HG03342 (cell line): ENCODE measurements around the gene BCKDK.
"Not testable (repeated sequence)": the region's sequence is repeated elsewhere in the genome, so short reads cannot be mapped to it uniquely, and the experiment has no call there.

ENCODE experiments used
- ATAC-seq: cut with Tn5 transposase; IDR thresholded peaks from one replicate; pipeline ENCODE4 v1.9.1; 2021; ENCODE audit warnings: mild to moderate bottlenecking, moderate library complexity; ENCODE audit not compliant: unreplicated experiment

The BCKDK gene

GRCh38 chr16:31120129-31120528 is 11.9 kb downstream of the BCKDK start:
- no peak for ATAC-seq

GRCh38 chr16:31125844-31126243 is 17.7 kb downstream of the BCKDK start:
- no peak for ATAC-seq

GRCh38 chr16:31127182-31127581 is 19.0 kb downstream of the BCKDK start:
- no peak for ATAC-seq

DNA sequence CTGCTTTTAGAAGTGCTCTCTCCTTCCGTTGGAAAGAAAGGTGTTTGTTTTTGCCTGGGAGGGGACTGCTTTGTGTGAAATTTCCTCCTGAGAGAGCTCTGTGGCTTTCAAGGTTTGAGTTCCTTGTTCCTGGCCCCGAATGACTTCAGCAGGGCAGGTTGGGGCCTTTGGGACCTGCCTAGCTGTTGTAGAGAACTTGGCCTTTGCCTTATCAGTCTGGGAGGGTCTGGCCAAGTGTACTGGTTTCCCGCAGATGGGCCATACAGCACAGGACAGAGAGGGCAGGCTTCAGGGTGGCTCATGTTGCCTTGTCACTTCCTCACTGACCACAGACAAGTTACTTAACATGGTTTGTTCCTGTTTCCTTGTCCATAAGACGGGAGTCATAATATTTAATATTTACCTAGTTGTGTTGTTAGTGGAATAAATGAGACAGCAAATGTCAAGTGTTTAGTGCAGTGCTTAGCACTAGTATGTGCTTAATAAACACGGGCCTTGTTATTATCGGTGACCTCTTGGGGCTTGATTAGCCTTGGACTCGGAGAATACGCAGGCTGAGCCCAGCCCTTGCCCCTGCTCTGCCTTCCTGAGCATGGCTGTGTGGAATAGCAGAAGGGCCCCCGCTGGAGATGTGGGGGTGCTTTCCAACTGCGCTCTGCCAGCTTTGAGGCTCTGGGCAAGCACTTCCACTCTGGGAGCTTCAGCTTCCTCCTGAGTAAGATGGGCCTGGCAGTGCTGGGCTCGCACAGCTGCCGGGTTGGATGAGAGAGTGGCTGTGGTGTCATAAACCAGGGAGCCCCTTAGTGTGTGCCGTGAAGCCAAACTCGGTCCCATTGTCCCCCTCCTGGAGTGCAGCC is 20.8 kb downstream of the BCKDK start:
- ATAC-seq = no peak

DNA sequence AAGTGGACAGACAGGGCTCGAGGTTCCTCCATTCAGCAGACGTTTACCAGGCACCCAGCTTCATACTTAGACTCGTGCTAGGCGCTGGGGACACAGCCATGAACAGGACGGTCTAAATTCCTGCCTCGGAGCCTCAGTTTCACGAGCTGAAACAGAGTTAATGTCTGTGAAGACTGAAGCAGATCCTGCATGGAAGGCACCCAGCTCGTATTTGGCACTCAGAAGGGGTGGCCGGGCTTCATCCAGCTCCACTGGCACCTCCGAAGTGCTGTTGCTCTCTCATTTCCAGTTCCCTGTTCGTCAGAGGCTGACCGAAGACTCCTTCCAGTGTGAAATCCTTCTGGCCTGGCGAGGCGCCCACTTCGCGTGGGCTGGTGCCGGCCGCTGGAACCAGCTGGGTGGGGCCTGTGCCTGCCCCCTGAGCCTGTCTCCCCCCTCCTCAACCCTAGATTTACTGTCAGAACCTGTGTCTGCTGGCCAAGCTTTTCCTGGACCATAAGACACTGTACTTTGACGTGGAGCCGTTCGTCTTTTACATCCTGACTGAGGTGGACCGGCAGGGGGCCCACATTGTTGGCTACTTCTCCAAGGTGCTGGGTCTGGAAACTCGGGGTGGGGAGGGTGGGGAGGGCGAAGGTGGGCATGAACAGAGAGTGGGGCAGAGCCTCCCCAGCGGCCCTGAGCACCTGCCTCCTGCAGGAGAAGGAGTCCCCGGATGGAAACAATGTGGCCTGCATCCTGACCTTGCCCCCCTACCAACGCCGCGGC is 21.6 kb downstream of the BCKDK start:
- ATAC-seq = no peak

DNA sequence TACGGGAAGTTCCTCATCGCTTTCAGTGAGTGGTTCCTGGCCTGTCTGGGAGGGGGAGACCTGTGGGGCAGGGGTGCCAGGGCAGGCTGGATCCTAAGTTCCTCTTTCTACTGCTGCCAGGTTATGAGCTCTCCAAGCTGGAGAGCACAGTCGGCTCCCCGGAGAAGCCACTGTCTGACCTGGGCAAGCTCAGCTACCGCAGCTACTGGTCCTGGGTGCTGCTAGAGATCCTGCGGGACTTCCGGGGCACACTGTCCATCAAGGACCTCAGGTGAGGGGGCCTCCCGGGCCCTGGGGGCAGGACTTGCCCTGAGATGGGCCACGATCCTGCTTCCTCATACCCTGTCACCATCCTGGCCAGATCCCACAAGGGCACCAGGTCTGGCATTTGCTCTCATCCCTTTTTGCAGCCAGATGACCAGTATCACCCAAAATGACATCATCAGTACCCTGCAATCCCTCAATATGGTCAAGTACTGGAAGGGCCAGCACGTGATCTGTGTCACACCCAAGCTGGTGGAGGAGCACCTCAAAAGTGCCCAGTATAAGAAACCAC is 22.2 kb downstream of the BCKDK start:
- no peak for ATAC-seq

DNA sequence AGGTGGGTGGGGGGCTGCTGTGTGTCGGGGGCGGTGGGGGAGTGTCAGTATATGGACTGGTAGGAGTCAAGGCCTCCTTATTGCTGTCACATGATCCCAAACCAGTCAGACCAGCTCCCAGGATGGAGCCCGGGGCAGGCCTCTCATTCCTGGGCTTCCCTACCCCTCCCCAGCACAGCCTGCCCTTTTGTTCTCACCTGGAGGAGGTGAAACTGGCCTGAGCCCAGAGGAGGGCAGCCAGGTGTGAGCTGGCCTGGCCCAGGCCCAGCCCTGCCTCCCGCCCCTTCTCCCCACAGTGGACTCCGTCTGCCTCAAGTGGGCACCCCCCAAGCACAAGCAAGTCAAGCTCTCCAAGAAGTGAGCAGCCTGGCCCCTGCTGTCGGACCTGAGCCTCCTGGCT is 22.7 kb downstream of the BCKDK start:
- no peak for ATAC-seq

DNA sequence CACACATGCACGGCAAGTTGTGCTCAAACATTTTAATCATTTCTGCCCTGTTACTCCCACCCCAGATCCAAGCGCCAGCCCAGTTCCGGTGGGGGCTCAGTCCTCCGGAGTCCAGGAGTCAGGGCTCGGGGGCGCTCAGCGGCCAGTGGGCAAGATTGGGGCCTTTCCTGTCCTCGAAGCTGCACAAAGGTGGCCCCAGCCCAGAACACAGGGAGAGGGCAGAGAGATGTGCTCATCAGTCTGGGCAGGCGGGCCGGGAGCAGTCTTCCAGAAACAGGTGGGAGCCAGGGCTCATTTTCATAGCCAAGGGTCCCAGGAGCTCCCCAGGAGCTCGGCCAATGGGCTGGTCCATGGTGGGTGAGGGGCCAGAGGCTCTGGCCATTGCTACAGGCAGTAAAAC is 23.2 kb downstream of the BCKDK start:
- ATAC-seq = no peak

GRCh38 chr16:31131841-31132271 is 23.7 kb downstream of the BCKDK start:
- no peak for ATAC-seq

DNA sequence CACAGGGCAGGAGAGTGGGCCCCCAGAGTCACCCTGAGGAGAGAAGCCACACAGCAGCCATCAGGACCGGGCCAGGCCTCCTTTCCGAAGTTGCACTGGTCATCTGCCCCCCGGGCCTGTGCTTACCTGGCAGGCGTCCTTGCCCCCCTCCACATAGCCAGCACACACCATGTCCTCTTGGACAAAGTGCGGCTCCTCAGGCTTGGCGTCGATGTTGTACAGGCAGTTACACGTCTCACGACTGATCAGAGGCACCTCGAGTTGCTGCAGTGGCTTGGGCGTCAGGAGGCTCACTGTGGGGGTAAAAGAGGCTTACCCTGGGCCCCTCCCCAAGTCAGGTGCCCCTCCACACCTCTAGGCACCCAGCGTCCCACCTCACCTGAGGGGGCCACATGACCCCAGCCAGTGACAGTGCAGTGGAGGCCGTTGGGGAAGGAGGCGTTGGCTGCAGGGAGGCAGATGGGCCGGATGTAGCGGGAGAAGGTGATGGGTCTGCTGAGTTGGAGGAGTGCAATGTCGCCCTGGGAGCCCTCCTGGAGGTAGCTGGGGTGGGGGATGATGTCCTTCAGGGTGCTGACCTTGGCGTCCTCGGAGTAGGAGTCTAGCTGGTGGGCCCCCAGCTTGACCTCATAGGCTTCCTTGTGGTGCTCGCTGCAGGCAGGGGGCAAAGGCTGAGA is 24.3 kb downstream of the BCKDK start:
- ATAC-seq = no peak

DNA sequence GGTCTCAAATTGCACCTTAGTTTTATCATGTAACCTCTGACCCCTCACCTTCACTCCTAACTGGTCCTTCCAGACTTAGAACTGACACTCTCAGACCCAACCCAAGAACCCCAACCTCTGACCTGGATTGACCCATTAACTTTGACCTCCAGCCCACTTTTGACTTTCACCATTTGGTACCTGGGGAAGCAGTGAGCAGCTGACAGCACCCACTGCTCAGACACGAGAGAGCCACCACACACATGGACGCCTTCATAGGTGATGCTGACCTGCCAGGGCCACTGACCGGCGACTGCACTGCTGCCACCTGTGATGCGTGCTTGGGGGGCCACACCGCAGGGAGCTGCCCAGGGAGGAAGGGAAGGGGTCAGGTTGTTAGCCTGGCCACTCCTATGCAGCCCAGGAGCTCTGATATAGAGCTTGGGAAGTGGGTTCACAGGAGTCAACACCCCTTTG is 24.9 kb downstream of the BCKDK start:
- no peak for ATAC-seq

DNA sequence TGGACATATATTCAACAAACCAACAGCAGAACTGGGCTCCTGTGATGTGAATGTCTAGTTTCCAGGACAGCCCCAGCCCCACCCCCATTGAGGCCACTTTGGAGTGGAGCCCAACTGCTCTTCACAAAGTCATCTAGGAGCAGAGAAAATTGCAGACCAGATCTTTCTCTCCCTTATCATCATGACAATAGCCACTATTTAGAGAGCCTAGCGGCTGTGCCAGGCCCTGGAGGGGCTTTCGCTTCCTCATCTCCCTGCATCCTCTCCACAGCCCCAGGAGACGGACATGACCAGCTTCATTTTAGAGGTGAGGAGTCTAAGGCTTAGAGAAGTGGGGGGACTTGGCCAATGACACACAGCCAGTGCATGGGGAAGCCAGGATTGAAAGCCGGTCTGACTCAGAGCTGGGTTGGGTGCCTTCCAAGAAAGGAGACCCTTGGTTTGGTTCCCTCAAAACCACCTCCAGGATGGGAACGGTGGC is 25.9 kb downstream of the BCKDK start:
- ATAC-seq = no peak

GRCh38 chr16:31134625-31135534 is 26.7 kb downstream of the BCKDK start:
- ATAC-seq = no peak

DNA sequence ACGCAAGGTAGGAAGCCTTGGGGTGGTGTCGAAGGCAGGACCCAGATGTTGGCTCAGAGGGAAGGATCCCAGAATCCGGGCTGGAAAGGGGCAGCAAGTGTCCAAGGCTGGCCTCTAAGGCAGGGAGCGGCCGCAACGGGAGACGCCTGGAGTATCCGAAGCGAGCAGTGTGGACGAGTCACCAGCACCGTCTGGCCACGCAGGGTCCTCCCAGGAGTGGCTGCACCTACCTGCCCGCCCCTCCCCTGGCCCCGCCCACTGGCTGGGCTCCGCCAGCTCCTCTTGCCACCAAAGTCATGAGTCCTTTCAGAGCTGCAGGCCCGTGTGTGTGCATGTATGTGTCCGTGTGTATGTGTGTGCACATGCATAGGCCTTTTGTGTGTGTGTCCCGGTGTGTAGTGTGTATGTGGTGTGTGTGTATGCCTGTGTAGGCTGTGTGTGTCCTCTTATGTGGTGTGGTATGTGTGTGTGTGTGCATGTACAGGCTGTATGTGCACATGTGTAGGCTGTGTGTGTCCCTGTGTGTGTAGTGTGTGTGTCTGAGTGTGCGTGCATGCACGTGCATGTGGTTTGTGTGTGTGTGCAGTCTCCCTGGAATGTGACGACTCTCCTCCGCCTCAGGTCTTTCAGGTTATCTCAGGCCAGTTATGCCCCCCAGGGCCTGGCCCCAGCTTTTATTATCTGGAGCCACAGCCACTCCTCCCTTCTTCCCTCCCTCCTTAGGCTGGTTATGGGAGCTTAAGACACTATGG is 27.5 kb downstream of the BCKDK start, which contains the start of gene PRSS8:
TSS of gene PRSS8 (minus strand) at position 193 of the 752 bp plus-strand sequence. CDS start 229 bp downstream, outside the sequence.
- ATAC-seq = no peak

GRCh38 chr16:31136287-31136662 is 28.1 kb downstream of the BCKDK start:
- no peak for ATAC-seq

- ATAC-seq = not testable (repeated sequence)
These were observed 28.8 kb downstream of the BCKDK start for GRCh38 chr16:31136822-31137499.

DNA sequence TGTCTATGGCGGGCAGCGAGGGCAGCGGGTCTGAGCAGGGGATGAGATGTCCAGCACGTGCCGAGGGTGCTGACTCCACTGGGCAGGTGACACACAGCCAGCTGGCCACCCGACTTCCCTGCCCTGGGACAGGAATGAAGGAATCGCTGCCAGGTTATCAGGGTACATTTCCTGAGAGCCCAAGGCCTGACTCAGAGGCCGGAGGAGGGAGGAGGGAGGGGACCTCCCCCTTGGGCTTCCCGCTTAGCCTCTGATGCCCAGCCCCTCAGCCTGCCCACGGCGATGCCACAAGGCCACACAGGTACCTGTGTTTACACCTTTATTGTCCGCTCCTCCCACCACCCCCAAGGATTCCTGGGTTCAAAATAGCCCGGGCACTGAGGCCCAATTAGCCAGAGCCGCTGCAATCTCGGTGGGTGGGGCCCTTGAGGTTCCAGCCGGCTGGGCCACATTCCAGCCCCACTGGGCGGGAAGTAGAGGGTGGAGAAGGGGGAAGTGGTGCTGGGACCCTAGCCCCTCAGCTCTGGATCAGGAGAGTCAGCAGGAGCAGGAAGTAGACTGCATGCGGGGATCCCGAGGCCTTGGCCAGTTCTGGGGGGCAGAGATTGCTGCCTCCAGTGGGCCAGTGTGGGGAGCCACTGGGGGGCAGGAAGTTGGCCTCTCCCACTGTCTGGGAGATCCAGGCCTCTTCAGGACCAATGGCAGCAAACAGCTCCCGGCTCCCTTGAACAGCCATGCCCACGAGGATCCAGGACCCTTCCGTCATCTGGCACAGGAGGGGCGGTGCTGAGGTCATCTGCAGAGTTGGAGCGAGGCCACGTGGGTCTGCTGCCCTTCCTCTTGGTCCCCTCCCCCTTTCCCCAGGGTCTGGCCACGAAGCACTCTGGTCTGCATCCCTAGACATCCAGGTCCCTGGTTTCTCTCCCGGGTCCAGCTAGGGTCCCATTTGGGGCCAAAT is 30.7 kb downstream of the BCKDK start:
- no peak for ATAC-seq
